Activated CD8-positive, alpha-beta memory T cell treated with anti-CD3 and anti-CD28 coated beads, Interleukin-2, amount 10 ng/mL, durations not matched to agents 7 days and 5 days (primary cell): ENCODE data around the gene NFIX. TPM values are rescaled to one million over a fixed set of nuclear protein-coding genes. Genes with fewer than 3 reads are reported as not detected.
"Not testable (repeated sequence)": the region's sequence is repeated elsewhere in the genome, so short reads cannot be mapped to it uniquely, and the experiment has no call there.

ENCODE experiments used
- ATAC-seq: fragments of 150-1000 bp; cut with Tn5 transposase; one replicate; pipeline ENCODE4 v1.10.0; 2021; ENCODE audit warnings: moderate library complexity
- CTCF ChIA-PET: fragments of 350-600 bp; sonication (Branson Sonifier 250); formaldehyde crosslinking; loops from one replicate; lab custom pipeline; 2021; ENCODE audit warnings: antibody characterized with exemption; lab: Charles Lee
- DNase-seq: peaks from one replicate; pipeline ENCODE4 v3.0.0-alpha.2; 2020
- H3K27ac Mint-ChIP-seq: one replicate; pipeline ENCODE4 v1.8.0; 2021; ENCODE audit warnings: mild to moderate bottlenecking, mixed read lengths
- H3K27me3 Mint-ChIP-seq: one replicate; pipeline ENCODE4 v1.8.0; 2021; ENCODE audit warnings: mixed read lengths
- H3K36me3 Mint-ChIP-seq: one replicate; pipeline ENCODE4 v1.8.0; 2021; ENCODE audit warnings: mild to moderate bottlenecking, mixed read lengths
- H3K4me1 Mint-ChIP-seq: one replicate; pipeline ENCODE4 v1.8.0; 2021; ENCODE audit warnings: mixed read lengths
- H3K4me3 Mint-ChIP-seq: one replicate; pipeline ENCODE4 v1.8.0; 2021; ENCODE audit warnings: mild to moderate bottlenecking, moderate library complexity, mixed read lengths
- H3K9me3 Mint-ChIP-seq: one replicate; pipeline ENCODE4 v1.8.0; 2022; ENCODE audit warnings: low read depth, mixed read lengths
- total RNA-seq, 2 experiments: library from RNA; stranded (reverse); gene quantifications; one replicate each; pipeline ENCODE4 v1.2.3, GENCODE V29; 2021

NFIX gene
- under 1 TPM; 0.21 to 0.32 TPM for total RNA-seq

DNA sequence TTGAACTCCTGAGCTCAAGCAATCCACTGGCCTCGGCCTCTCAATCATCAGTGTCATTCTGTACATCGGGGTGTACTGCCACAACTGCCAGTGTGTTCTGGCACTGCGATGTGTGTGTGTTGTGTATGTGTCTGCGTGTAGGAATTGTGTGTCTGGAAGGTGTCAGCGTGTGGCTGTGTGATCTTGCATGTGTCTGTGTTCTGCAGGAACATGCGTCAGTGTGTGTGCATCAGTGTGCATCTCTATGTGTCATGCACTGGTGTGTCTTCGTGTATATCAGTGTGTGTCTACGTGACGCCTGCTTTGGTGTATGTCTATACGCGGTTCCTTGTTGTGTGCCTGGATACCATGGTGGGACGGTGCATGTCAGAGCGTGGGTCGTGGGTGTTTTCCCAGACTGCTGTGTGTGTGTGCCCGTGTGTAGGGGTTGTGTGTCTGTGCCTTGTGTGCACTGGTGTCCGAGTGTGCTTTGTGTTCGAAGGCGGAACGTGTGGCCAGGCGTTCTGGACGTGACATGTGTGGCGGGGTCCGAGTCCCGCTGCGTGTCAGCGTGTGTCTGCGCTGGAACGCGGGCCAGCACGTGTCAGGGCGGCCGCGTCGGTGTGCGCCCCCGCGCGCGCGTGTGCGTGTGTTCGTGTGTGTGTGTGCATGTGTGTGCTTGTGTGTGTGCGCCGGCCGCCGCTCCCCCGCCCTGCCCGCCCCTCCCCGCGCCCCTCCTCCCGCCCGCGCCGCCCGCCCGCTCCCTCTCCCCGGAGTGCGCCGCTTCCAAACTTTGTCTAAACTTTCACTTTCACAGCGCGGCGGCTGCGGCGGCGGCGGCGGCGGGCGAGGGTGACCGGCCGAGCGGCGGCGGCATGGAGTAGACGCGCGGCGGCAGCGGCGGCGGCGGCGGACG is at the start of gene NFIX:
NFIX (plus strand) TSS at position 775 of the 895 bp plus-strand sequence. CDS start 363 bp downstream, outside the sequence.
- CTCF ChIA-PET: interaction anchor here (1.0 to 1.4 kb wide), 3 partner anchors 39 to 66 kb away, joined by 4 to 5 read pairs (median 4); no protein-coding TSS in a partner anchor
- ATAC-seq: peak; percentile 32
- H3K36me3 Mint-ChIP-seq: peaks cover 2% of the 10 kb centered on the region

DNA sequence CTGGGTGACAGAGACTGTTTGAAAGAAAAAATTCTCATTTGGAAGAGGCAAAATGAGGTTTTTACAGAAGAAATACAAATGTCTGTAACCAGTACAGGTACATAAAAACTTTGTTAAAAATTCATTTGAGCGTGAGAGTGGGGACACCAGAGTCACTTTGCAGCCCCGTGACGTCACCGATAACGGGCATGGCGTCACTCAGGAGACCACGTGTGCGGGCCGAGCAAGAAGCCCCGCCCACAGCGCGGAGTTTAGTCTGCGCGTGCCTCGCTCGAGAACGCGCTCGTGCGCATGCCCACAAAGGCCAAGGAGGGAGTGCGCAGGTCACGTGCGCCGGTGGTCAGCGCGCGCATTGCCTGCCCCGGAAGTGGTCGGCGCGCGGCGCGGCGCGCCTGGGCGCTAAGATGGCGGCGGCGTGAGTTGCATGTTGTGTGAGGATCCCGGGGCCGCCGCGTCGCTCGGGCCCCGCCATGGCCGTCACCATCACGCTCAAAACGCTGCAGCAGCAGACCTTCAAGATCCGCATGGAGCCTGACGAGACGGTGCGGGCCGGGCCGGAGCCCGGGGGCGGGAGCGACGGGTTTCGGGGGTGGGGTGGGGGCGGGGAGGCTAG is 49.7 kb upstream of the NFIX start, which contains the start of gene RAD23A:
RAD23A (plus strand) TSS at position 384 of the 613 bp plus-strand sequence; CDS start at position 471, 87 bp downstream.
- H3K4me3 Mint-ChIP-seq: peak within 1 kb of the TSS; percentile 85
- peaks cover 67% of the 10 kb centered on the region for H3K4me1 Mint-ChIP-seq
- DNase-seq: peak; percentile 99
- H3K27ac Mint-ChIP-seq: peak within 1 kb of the TSS; percentile 97
- H3K9me3 Mint-ChIP-seq: no peaks in the 10 kb centered on the region
- peaks cover 71% of the 10 kb centered on the region for H3K36me3 Mint-ChIP-seq
- CTCF ChIA-PET: interaction anchor here (1.0 to 2.4 kb wide), 3 partner anchors 12 to 60 kb away, joined by 3 to 15 read pairs (median 4); partner anchors contain the start of gene FARSA
- ATAC-seq: peak; percentile 83
- H3K27me3 Mint-ChIP-seq: no peaks in the 10 kb centered on the region

More for the DNA sequence above, at the start of gene NFIX:
- Mint-ChIP-seq H3K27ac (peak within 1 kb of the TSS; percentile 61), H3K4me1 (peaks cover 6% of the 10 kb centered on the region), H3K9me3 (no peaks in the 10 kb centered on the region), H3K27me3 (peaks cover 36% of the 10 kb centered on the region), H3K4me3 (peak within 1 kb of the TSS; percentile 76)
- DNase-seq: no peak

DNA sequence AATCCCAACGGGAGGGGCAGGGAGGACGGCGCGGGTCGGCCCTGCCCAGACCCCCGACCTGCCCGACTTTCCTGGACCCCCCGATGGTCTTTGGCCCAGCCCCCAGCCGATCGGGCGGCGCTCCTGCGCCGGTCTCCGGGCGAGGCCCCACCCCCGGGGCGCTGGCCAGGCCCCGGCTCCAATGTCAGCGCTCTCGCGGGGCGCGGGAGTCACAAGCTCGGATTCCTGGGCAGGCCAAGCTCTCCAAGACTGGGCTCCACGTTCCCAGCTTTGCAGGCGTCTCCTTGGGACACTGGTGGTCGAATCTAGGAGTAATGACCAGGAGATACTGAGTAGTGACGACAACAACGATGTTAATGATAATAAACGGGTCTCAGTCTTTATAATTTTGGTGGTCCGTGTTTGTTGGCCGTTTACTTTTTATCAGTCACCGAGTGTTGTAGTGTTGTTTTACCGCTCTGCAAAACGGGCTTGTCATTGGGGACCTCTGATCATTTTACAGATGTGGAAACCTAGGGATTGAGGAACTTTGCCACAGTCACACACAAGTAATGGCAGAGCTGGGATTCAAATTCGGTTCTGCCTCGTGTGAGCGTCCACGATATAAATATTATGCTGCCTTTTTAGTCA is 49.1 kb upstream of the NFIX start:
- Mint-ChIP-seq H3K27me3 (no peaks in the 10 kb centered on the region), H3K4me1 (peaks cover 65% of the 10 kb centered on the region), H3K4me3 (peak overlapping the region; percentile 85), H3K27ac (peak overlapping the region; percentile 97), H3K9me3 (no peaks in the 10 kb centered on the region), H3K36me3 (peaks cover 71% of the 10 kb centered on the region)
- DNase-seq (peak; percentile 74), ATAC-seq (peak; percentile 67)
- CTCF ChIA-PET: interaction anchor here (0.9 to 2.4 kb wide), 6 partner anchors 8 to 61 kb away, joined by 3 to 15 read pairs (median 4); partner anchors contain the start of gene FARSA

DNA sequence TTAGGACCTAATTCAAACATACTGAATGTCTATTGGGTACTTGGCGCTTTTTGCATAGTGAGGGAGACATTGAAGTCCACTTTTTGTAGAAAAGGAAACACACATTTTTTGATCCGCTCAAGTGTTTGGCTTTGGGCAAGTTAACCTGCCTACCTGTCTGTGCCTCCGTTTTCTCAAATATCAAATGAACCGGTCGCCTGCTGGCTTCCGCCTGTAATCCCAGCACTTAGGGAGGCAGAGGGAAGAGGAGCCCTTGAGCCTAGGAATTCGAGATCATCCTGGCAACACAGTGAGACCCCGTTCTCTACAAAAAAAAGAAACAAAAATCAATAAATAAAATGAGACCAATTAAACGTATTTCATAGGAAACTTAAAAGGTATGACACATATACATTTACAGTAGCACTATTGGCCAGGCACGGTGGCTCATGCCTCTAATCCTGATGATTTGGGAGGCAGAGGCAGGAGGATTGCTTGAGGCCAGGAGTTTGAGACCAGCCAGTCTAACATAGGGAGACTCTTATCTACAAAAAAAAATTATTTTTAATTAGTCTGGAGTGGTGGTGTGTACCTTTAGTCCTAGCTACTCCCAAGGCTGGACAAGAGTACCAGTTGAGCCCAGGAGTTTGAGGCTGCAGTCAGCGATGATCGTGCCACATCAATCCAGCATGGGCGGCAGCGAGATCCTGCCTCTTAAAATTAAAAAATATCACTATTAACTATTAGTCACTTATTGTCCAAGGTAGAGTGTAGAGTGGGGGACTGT is 48.4 kb upstream of the NFIX start:
- peaks cover 70% of the 10 kb centered on the region for H3K36me3 Mint-ChIP-seq
- H3K9me3 Mint-ChIP-seq: no peaks in the 10 kb centered on the region
- peak overlapping the region; percentile 85 for H3K4me3 Mint-ChIP-seq
- DNase-seq (no peak), ATAC-seq (no peak)
- CTCF ChIA-PET: interaction anchor here (0.6 to 2.4 kb wide), 7 partner anchors 9 to 77 kb away, joined by 3 to 15 read pairs (median 3); partner anchors contain the start of gene GADD45GIP1
- H3K27ac Mint-ChIP-seq: peak overlapping the region; percentile 97
- H3K27me3 Mint-ChIP-seq: no peaks in the 10 kb centered on the region
- H3K4me1 Mint-ChIP-seq: peaks cover 65% of the 10 kb centered on the region

DNA sequence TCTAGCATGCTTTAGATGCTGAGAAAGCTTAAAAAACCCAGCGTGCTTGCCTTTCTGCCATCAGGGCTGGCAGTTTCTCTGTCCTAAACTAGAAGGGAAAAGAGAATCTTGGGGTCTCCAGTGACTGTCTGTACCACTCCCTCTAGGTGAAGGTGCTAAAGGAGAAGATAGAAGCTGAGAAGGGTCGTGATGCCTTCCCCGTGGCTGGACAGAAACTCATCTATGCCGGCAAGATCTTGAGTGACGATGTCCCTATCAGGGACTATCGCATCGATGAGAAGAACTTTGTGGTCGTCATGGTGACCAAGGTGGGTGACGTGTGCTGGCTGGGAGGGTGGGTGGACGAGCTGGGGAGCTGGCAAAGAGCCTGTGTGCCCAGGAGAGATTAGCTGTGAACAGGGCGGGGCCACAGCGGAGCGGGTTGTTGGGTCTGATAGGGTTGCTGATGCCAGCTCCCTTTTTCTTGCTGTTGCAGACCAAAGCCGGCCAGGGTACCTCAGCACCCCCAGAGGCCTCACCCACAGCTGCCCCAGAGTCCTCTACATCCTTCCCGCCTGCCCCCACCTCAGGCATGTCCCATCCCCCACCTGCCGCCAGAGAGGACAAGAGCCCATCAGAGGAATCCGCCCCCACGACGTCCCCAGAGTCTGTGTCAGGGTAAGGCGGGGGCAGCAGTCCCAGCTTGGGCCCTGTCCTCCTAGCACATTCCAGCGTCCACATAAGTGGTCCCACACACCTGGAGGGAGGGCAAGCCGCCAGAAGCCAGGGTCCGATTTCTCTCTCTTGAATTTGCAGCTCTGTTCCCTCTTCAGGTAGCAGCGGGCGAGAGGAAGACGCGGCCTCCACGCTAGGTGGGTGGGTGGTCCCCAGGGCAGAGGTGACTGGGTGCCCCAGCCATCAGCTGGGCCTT is 47.3 kb upstream of the NFIX start:
- H3K27me3 Mint-ChIP-seq: no peaks in the 10 kb centered on the region
- DNase-seq: no peak
- peaks cover 59% of the 10 kb centered on the region for H3K4me1 Mint-ChIP-seq
- H3K36me3 Mint-ChIP-seq: peaks cover 66% of the 10 kb centered on the region
- CTCF ChIA-PET: interaction anchor here (0.6 to 1.3 kb wide), 3 partner anchors 9 to 78 kb away, joined by 3 to 5 read pairs (median 3); partner anchors contain the start of gene GADD45GIP1
- H3K9me3 Mint-ChIP-seq: no peaks in the 10 kb centered on the region
- no peak for ATAC-seq
- H3K4me3 Mint-ChIP-seq: no peak overlapping the region
- H3K27ac Mint-ChIP-seq: peak overlapping the region; percentile 0

DNA sequence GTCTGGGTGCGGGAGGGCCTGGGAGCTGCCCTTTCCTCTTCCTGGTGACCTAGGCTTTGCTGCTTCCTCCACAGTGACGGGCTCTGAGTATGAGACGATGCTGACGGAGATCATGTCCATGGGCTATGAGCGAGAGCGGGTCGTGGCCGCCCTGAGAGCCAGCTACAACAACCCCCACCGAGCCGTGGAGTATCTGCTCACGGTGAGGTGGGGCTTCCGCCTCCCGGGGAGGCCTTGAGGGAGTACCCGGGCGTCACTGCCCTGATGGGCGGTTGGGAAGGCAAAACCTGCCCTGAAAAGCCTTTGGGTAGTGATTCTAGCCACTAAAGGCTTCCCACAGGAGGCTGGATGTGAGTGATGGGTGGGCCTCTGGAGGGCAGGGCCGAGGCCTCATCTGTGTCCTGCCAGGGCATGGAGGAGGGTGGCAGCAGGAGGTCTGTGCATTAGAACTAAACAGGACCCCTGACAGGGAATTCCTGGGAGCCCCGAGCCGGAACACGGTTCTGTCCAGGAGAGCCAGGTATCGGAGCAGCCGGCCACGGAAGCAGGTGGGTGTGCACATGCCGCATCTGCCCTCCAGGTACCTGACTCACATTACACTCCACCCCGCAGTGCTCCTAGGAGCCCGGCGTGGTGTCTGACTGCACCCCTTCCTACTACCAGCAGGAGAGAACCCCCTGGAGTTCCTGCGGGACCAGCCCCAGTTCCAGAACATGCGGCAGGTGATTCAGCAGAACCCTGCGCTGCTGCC is 46.5 kb upstream of the NFIX start:
- ATAC-seq (no peak), DNase-seq (no peak)
- Mint-ChIP-seq H3K4me1 (peaks cover 53% of the 10 kb centered on the region), H3K9me3 (no peaks in the 10 kb centered on the region), H3K4me3 (no peak overlapping the region), H3K27ac (no peak overlapping the region), H3K36me3 (peaks cover 59% of the 10 kb centered on the region), H3K27me3 (no peaks in the 10 kb centered on the region)
- CTCF ChIA-PET: interaction anchor here (1.1 to 2.3 kb wide), 3 partner anchors 8 to 17 kb away, joined by 3 to 13 read pairs (median 5); partner anchors contain the start of gene GADD45GIP1

DNA sequence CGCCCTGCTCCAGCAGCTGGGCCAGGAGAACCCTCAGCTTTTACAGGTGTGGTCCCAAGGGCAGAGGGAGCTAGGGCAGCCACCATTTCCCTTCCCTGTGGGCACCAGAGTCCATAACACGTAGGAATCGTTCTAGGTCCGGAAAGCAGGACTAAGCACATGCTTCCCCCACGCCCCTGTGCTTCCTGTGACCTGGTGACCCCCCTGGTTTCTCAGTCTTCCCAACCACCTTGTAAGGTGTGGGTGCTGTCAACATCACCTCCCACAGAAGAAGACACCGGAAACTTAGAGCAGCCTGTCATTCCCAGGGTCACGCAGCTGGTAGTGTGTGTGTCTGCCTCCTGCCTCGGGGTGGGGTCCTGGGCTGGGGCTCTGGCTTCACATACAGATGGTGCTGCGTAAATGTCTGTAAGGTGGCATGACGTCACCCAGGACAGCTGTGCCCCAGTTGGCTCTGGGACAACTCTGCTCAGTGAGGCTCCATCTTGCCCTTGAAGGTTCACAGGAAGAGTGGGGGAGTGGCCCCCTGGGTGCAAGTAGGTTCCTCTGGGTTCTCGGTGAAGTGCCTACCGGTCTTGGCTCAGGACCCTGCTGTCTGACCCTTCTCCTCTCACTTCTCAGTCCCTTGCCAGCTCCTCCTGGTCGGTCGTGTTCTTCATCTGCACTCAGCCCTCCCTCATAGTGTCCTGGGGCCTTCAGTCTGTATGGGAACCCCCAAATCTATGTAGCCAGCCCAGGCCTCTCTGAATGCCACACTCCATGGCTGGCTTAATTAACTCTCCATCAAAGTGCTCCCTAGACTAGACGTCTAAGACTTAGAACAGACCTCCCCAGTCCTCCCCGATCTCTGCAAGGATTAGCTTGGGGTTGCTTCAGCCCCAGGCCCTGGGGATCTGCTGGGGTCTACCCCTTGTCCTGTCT is 45.7 kb upstream of the NFIX start:
- peaks cover 55% of the 10 kb centered on the region for H3K4me1 Mint-ChIP-seq
- peaks cover 56% of the 10 kb centered on the region for H3K36me3 Mint-ChIP-seq
- no peaks in the 10 kb centered on the region for H3K27me3 Mint-ChIP-seq
- no peak for ATAC-seq
- peak overlapping the region; percentile 74 for H3K27ac Mint-ChIP-seq
- no peak for DNase-seq
- CTCF ChIA-PET: interaction anchor here (0.7 to 2.3 kb wide), 3 partner anchors 16 to 112 kb away, joined by 3 to 13 read pairs (median 3); no protein-coding TSS in a partner anchor
- no peak overlapping the region for H3K4me3 Mint-ChIP-seq
- no peaks in the 10 kb centered on the region for H3K9me3 Mint-ChIP-seq

DNA sequence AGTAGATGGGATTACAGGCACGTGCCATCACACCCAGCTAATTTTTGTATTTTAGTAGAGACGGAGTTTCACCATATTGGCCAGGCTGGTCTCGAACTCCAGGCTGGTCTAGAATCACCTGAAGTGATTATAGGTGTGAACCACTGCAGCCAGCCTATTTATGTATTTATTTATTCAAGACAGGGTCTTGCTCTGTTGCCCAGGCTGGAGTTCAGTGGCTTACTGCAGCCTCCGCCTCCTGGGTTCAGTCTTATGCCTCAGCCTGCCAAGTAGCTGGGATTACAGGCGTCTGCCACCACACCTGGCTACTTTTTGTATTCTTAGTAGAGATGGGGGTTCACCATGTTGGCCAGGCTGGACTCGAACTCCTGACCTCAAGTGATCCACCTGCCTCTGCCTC is 43.2 kb upstream of the NFIX start:
- H3K27ac Mint-ChIP-seq, ATAC-seq, DNase-seq, H3K4me3 Mint-ChIP-seq, H3K9me3 Mint-ChIP-seq, H3K27me3 Mint-ChIP-seq, CTCF ChIA-PET: not testable (repeated sequence)
- H3K36me3 Mint-ChIP-seq: peaks cover 43% of the 10 kb centered on the region
- peaks cover 58% of the 10 kb centered on the region for H3K4me1 Mint-ChIP-seq

DNA sequence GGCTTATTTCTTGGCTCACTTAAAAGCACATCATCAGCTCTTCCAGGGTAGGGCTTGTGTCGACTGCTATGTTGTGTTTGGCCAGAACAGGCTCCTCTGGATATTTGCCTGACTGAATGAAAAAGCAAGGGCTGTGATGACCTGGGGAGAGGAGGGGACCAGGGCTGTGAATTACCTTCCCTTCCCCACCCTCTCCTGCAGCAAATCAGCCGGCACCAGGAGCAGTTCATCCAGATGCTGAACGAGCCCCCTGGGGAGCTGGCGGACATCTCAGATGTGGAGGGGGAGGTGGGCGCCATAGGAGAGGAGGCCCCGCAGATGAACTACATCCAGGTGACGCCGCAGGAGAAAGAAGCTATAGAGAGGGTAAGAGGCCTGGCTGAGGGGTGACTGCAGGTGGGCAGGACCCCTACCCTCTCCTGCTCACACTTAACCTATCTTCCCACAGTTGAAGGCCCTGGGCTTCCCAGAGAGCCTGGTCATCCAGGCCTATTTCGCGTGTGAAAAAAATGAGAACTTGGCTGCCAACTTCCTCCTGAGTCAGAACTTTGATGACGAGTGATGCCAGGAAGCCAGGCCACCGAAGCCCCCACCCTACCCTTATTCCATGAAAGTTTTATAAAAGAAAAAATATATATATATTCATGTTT is 42.7 kb upstream of the NFIX start:
- H3K36me3 Mint-ChIP-seq: peaks cover 42% of the 10 kb centered on the region

More for the DNA sequence above, 42.7 kb upstream of the NFIX start:
- Mint-ChIP-seq H3K9me3 (no peaks in the 10 kb centered on the region), H3K27ac (peak overlapping the region; percentile 19), H3K27me3 (no peaks in the 10 kb centered on the region), H3K4me3 (no peak overlapping the region), H3K4me1 (peaks cover 55% of the 10 kb centered on the region)
- DNase-seq (no peak), ATAC-seq (no peak)
- CTCF ChIA-PET: interaction anchor here (2.2 to 5.2 kb wide), 2 partner anchors 12 to 70 kb away, joined by 9 to 56 read pairs; partner anchors contain the start of gene DNASE2
